C4-2B (cell line): Measurements from ENCODE around the gene KISS1R.

ENCODE experiments used
- ZFX ChIP-seq: fragments of 450-650 bp; IDR thresholded peaks from 2 replicates; pipeline ENCODE4 v1.6.1; 2017
- TF ChIP-seq, protein P1 (sequence below): fragments of 450-650 bp; conservative IDR thresholded peaks from 2 replicates; pipeline ENCODE4 v1.5.1; 2017; ENCODE audit warnings: mild to moderate bottlenecking

DNA sequence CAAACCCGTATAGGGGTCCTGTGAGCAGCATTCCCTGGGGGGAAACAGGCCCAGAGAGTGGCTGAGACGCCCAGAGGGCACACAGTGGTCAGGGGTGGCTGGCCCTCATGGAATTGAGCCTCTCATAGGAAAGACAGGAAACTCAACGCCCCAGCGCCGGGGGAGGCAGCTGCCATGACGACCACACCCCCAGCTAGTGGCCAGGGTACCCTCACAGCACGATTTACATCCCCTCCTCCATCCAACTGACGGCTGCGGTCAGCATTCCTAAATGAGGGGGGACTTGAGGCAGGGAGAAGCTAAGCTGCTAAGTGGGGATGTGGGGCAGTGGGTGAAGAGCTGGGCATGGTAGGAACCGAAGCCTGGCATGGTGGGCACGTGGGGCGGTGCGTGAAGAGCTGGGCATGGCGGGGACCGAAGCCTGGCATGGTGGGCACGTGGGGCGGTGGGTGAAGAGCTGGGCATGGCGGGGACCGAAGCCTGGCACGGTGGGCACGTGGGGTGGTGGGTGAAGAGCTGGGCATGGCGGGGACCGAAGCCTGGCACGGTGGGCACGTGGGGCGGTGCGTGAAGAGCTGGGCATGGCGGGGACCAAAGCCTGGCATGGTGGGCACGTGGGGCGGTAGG is 34.1 kb upstream of the KISS1R start:
- TF ChIP-seq, protein P1, sequence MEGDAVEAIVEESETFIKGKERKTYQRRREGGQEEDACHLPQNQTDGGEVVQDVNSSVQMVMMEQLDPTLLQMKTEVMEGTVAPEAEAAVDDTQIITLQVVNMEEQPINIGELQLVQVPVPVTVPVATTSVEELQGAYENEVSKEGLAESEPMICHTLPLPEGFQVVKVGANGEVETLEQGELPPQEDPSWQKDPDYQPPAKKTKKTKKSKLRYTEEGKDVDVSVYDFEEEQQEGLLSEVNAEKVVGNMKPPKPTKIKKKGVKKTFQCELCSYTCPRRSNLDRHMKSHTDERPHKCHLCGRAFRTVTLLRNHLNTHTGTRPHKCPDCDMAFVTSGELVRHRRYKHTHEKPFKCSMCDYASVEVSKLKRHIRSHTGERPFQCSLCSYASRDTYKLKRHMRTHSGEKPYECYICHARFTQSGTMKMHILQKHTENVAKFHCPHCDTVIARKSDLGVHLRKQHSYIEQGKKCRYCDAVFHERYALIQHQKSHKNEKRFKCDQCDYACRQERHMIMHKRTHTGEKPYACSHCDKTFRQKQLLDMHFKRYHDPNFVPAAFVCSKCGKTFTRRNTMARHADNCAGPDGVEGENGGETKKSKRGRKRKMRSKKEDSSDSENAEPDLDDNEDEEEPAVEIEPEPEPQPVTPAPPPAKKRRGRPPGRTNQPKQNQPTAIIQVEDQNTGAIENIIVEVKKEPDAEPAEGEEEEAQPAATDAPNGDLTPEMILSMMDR, result no peak
- TF ChIP-seq ZFX, result no peak
